Effector memory CD8-positive, alpha-beta T cell (primary cell): ENCODE measurements around the gene ST6GAL1.
"Not testable (repeated sequence)": the region's sequence is repeated elsewhere in the genome, so short reads cannot be mapped to it uniquely, and the experiment has no call there.

Source experiments
- ATAC-seq: fragments of 150-1000 bp; cut with Tn5 transposase; replicated peaks from 2 replicates; pipeline ENCODE4 v1.10.0; 2021; ENCODE audit warnings: mild to moderate bottlenecking, moderate library complexity
- DNase-seq, 3 experiments: peaks; one replicate each; pipeline ENCODE4 v3.0.0; 2021
- H3K27ac Mint-ChIP-seq, 2 donors: one replicate each; pipeline ENCODE4 v1.8.0; 2022; ENCODE audit warnings: mild to moderate bottlenecking in 2 of 2, mixed read lengths in 2 of 2, moderate library complexity in 2 of 2
- H3K27me3 Mint-ChIP-seq, 2 donors: one replicate each; pipeline ENCODE4 v1.8.0; 2022; ENCODE audit warnings: mixed read lengths in 2 of 2
- H3K36me3 Mint-ChIP-seq: one replicate; pipeline ENCODE4 v1.8.0; 2022; ENCODE audit warnings: mild to moderate bottlenecking, moderate library complexity, mixed read lengths; ENCODE audit not compliant: insufficient read depth
- H3K4me1 Mint-ChIP-seq, 2 donors: one replicate each; pipeline ENCODE4 v1.8.0; 2022; ENCODE audit warnings: low read depth in 2 of 2, mixed read lengths in 2 of 2
- H3K4me3 Mint-ChIP-seq, 2 donors: one replicate each; pipeline ENCODE4 v1.8.0; 2022; ENCODE audit warnings: mild to moderate bottlenecking in 2 of 2, mixed read lengths in 2 of 2, moderate library complexity in 2 of 2
- H3K9me3 Mint-ChIP-seq, 2 donors: one replicate each; pipeline ENCODE4 v1.8.0; 2022; ENCODE audit warnings: mixed read lengths in 2 of 2

ST6GAL1 gene

DNA sequence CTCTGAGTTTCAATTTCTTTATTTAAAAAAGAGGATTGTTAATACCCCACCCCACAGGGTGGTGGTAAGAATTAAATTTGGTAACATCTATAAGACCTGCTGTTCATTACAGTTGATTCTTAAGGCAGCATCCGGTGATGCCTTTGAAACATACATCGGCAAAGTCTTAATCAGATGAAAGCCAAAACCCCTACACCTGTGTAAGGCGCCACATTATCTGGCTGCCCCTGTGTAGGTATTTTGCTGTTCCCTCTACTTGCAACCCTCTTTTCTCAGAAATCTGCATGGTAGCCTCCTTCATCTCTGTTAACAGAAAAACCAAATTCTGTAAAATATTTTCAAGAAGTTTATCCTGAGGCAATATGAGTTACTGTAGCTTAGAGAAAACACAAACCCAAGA, 90.0 kb downstream of the ST6GAL1 start:
- peaks cover 13% of the 10 kb centered on the region for H3K36me3 Mint-ChIP-seq
- H3K27me3 Mint-ChIP-seq: no peaks in the 10 kb centered on the region
- H3K27ac Mint-ChIP-seq: peak overlapping the region in 1 of 2 donors; percentile 87
- ATAC-seq (no peak), DNase-seq (no peak)
- peaks cover 47 to 69% of the 10 kb centered on the region in 2 donors for H3K4me1 Mint-ChIP-seq
- no peak overlapping the region for H3K4me3 Mint-ChIP-seq
- H3K9me3 Mint-ChIP-seq: no peaks in the 10 kb centered on the region

DNA sequence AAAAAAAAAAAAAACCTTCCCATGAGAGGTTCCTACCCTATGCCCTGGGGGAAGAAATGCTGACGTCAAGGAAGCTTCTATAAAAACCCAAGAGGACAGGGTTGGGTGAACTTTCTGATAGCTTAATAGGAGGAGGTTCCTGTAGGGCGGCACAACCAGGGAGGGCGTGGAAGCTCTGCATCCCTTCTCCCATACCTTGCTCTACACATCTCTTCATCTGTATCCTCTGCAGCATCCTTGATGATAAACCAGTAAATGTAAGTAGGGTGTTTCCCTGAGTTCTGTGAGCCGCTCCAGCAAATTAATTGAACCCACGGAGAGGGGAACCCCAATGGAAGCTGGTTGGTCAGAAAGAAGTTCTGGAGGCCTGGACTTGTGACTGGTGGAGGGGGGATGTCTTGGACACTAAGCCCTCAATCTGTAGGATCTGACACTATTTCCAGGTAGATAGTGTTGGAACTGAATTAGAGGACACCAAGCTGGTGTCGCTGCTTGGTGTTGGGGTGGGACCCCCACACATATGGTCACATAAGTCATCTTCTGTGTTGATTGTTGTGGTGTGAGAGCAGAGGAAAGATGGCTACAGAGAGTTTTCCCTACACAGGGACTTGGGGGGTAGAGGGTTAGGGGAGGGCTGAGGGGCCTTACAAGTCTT, 91.5 kb downstream of the ST6GAL1 start:
- no peaks in the 10 kb centered on the region for H3K27me3 Mint-ChIP-seq
- DNase-seq: no peak
- peaks cover 41 to 56% of the 10 kb centered on the region in 2 donors for H3K4me1 Mint-ChIP-seq
- peaks cover 8% of the 10 kb centered on the region for H3K36me3 Mint-ChIP-seq
- no peaks in the 10 kb centered on the region for H3K9me3 Mint-ChIP-seq
- peak overlapping the region; percentile 77 to 82 for H3K27ac Mint-ChIP-seq
- no peak overlapping the region for H3K4me3 Mint-ChIP-seq
- ATAC-seq: no peak

DNA sequence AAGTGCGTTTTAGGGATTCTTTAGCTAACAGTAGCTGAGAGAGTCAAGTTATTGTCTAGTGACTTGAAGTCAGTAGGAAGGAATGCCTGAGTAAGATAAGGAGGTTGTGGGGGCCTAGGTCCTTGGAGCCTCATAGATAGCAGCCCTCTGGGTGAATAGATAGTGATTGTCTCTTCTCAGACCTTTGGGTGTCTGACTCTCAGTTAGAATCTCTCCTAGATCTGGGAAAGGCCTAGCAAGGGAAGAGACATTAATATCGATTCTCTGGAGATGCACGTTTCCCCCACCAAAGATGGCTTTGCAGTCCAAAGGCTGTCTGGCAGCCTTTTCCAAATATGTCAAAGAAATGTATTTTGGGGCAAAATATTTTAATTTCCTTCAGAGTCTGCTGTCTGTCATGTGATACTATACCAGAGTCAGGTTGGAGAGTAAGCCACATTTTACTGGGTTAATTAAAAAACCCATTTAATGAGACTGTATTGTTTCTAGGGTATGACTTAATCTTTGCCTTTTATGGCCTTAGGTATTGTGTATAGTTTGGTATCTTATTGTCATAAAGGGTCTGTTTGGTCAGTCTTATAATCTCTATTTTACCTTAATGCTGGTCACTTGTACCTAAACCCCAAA, 92.2 kb downstream of the ST6GAL1 start:
- Mint-ChIP-seq H3K27ac (peak overlapping the region; percentile 79 to 82), H3K27me3 (no peaks in the 10 kb centered on the region), H3K36me3 (peaks cover 11% of the 10 kb centered on the region), H3K4me3 (no peak overlapping the region), H3K4me1 (peaks cover 46 to 61% of the 10 kb centered on the region in 2 donors), H3K9me3 (no peaks in the 10 kb centered on the region)
- DNase-seq (no peak), ATAC-seq (no peak)

DNA sequence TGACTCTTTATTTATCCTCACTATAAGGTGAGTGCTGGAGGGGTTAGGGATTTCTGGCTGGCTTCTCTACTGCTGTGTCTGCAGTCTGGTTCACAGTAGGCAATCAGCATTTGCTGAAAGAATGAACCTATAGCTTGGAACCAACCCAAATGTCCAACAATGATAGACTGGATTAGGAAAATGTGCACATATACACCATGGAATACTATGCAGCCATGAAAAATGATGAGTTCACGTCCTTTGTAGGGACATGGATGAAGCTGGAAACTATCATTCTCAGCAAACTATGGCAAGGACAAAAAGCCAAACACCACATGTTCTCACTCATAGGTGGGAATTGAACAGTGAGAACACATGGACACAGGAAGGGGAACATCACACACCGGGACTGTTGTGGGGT, 93.0 kb downstream of the ST6GAL1 start:
- Mint-ChIP-seq H3K27ac (peak overlapping the region in 1 of 2 donors; percentile 79), H3K4me1 (peaks cover 47 to 65% of the 10 kb centered on the region in 2 donors), H3K36me3 (peaks cover 13% of the 10 kb centered on the region)
- H3K27me3 Mint-ChIP-seq, H3K4me3 Mint-ChIP-seq, ATAC-seq, DNase-seq, H3K9me3 Mint-ChIP-seq: not testable (repeated sequence)

DNA sequence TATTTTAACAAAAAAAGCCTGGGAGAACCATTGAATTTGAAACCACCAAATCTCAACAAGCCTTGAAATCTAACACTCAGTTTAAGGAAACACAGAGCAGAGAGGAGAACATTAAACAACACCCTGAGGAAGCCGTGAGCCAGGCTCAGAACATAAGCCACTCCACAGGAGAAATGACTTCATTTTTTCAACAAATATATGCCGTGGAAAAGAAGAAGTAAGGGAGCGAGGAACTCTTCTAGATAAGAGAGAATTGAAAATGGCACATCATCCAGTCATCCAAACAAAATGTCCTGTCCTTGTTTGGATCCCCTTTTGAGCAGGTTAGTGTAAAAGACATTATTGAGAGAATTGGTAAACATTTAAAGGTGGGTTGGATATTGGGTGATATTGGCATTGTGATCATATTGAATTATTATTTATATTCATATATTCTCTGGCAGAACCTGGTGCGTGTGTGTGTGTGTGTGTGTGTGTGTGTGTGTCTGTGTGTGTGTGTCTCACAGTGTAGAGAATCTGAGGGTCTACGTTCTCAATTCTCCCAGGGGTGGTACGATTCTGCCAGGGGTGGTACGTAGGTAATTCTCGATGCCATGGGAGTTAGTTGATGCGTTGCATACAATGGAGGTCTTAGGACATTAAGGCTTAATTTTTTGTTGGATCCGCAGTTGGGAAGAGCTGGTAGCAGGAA, 94.4 kb downstream of the ST6GAL1 start:
- peaks cover 48 to 63% of the 10 kb centered on the region in 2 donors for H3K4me1 Mint-ChIP-seq
- H3K27ac Mint-ChIP-seq: peak overlapping the region; percentile 89 to 94

DNA sequence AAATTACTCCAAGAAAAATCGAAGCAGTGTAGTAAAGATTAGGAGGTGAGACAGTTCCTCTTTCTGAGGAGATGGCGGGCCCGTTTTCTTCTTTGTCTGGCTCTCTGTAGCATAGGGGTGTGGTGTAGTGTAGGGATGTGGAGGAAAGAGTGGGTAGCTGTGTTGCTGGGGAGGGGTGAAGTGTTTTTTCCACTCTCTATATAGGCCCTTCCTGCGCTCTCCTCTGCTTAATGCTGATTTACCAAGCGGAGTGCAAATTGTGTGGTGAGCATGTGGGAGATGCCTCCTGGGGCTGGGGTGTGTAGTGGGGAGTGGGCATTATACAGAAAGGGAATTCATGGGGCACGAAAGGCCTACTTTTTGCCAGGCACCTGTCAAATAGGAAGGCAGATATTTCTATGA, 94.9 kb downstream of the ST6GAL1 start:
- Mint-ChIP-seq H3K36me3 (peaks cover 17% of the 10 kb centered on the region), H3K9me3 (no peaks in the 10 kb centered on the region), H3K4me1 (peaks cover 51 to 63% of the 10 kb centered on the region in 2 donors), H3K27ac (peak overlapping the region; percentile 89 to 94), H3K27me3 (no peaks in the 10 kb centered on the region), H3K4me3 (peak overlapping the region; percentile 60 to 71)
- ATAC-seq (peak; percentile 31), DNase-seq (no peak)

More for the DNA sequence above, 94.4 kb downstream of the ST6GAL1 start:
- H3K27me3 Mint-ChIP-seq: no peaks in the 10 kb centered on the region
- H3K9me3 Mint-ChIP-seq: no peaks in the 10 kb centered on the region
- no peak for DNase-seq
- no peak for ATAC-seq
- peak overlapping the region; percentile 60 to 71 for H3K4me3 Mint-ChIP-seq
- peaks cover 17% of the 10 kb centered on the region for H3K36me3 Mint-ChIP-seq

DNA sequence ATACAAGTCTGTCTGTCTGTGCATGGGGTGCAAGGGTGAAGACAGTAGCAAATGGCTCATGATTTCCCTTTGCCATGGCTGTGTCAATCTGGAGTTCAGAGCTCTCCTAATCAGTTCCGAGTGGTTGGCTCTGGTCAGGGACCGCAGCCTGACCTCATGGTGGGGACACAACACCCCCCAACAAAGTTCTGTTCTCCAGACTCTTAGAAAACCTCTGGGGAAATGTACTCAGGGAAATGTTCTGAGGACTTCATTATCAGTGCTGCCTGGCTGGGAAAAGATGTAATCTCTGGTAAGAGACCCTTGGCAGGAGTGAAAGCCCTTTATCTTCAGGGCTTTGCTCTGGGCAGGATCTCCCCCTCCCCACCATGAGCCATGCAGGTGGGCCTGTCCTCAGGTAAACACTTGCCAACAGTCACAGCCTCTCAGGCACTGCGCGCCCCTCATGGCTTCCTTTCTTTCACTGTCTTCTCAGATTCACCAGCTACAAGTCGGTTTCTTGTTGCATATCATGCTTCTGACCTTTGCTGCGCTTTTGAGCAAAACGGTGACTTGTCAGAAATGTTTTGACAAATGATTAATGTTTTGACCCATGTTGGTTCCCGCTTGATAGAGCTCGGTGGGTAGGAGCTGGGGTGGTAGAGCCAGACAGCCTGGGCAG, 95.5 kb downstream of the ST6GAL1 start:
- peaks cover 50 to 61% of the 10 kb centered on the region in 2 donors for H3K4me1 Mint-ChIP-seq
- no peaks in the 10 kb centered on the region for H3K9me3 Mint-ChIP-seq
- peaks cover 17% of the 10 kb centered on the region for H3K36me3 Mint-ChIP-seq

DNA sequence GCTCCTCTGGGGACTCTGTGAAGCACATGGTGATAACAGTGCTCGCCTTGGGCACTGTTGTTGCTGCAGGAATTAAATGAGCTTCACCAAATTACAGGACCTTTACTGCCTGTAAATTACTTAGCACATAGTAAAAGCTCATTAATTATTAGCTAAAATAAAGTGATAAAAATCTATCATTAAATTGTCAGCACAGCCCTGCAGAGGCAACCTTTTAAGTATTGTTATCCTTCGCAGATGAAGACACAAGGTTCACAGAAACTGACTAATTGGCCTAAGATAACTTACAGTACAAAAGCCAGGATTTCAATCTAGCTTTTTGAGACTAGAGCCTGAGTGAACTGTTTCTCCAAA, 96.0 kb downstream of the ST6GAL1 start:
- Mint-ChIP-seq H3K36me3 (peaks cover 18% of the 10 kb centered on the region), H3K4me3 (peak overlapping the region; percentile 60 to 71)

More for the DNA sequence above, 95.5 kb downstream of the ST6GAL1 start:
- H3K4me3 Mint-ChIP-seq: peak overlapping the region; percentile 60 to 71
- no peaks in the 10 kb centered on the region for H3K27me3 Mint-ChIP-seq
- ATAC-seq (no peak), DNase-seq (no peak)
- peak overlapping the region; percentile 89 to 94 for H3K27ac Mint-ChIP-seq

DNA sequence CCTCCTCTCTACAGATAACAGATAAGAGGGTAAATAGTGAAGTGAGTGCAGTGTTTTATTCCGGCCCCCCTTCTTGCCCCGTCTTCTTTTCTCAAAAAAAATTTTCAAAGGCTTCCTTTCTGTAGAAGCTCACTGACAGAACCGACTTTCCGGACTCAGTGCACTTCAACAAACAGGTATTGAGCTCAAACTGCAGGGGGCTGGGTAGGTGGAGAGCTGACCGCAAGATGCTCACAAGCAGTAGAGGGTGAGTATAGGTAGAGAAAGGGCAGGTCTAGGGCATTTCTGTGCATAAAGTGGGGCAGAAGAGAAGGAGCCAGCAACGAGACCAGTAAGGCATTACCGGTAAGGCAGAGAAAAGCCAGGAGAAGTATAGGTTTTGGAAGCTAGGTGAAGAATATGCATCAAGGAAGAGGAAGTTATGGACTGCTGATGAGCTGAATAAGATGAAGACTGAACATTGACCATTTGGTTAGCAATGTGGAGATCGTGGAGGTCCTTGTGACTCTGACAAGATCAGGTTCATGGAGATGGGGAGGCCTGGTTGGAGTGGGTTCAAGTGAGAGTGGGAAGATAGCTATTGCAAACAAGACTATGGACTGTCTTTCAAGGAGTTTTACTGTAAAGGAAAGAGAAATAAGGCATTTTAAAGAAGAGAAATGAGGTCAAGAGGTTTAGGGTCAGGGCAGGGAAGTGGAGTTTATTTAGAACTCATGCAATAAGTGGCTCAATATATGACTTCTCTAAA, 97.4 kb downstream of the ST6GAL1 start:
- H3K9me3 Mint-ChIP-seq: no peaks in the 10 kb centered on the region
- ATAC-seq (peak; percentile 88), DNase-seq (peak; percentile 47 to 59 (median 56))
- peaks cover 20% of the 10 kb centered on the region for H3K36me3 Mint-ChIP-seq
- H3K27ac Mint-ChIP-seq: peak overlapping the region; percentile 89 to 94
- peaks cover 58 to 67% of the 10 kb centered on the region in 2 donors for H3K4me1 Mint-ChIP-seq
- H3K27me3 Mint-ChIP-seq: no peaks in the 10 kb centered on the region
- peak overlapping the region; percentile 60 to 71 for H3K4me3 Mint-ChIP-seq

More for the DNA sequence above, 96.0 kb downstream of the ST6GAL1 start:
- Mint-ChIP-seq H3K9me3 (no peaks in the 10 kb centered on the region), H3K27me3 (no peaks in the 10 kb centered on the region), H3K4me1 (peaks cover 55 to 66% of the 10 kb centered on the region in 2 donors), H3K27ac (peak overlapping the region; percentile 89 to 94)
- ATAC-seq: no peak
- DNase-seq: no peak

DNA sequence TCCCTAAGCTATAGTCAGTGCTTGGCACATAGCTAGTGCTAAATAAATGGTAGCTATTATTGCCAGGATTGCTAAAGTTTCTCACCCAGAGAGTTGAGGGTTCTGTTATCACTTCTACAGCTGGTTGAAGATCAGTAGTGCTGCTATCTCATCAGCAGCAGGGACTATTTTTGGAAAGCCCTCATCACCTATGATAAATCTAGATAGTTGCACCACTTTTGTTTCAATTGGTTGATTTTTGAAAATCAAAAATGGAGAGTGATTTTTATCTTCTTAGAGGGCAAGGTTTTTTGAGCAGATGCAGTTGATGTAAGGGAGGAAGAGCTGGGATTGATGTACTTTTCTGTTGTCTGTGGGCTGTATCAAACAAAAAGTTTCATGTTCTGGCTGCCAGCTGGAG, 101.6 kb downstream of the ST6GAL1 start:
- DNase-seq (no peak), ATAC-seq (no peak)
- peaks cover 47 to 61% of the 10 kb centered on the region in 2 donors for H3K4me1 Mint-ChIP-seq
- peak overlapping the region; percentile 58 to 91 for H3K27ac Mint-ChIP-seq
- H3K27me3 Mint-ChIP-seq: no peaks in the 10 kb centered on the region
- H3K9me3 Mint-ChIP-seq: no peaks in the 10 kb centered on the region
- peak overlapping the region; percentile 46 to 57 for H3K4me3 Mint-ChIP-seq
- H3K36me3 Mint-ChIP-seq: peaks cover 28% of the 10 kb centered on the region

DNA sequence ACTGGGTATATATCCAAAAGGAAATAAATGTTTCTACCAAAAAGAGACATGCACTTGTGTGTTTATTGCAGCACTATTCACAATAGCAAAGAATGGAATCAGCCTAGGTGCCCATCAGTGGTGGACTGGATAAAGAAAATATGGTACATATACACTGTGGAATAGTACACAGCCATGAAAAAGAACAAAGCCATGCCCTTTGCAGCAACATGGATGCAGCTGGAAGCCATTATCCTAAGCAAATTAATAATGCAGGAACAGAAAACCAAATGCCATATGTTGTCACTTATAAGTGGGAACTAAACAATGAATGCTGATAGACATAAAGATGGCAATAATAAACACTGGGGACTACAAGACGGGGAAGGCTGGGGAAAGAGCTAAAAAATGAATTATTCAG, 106.1 kb downstream of the ST6GAL1 start:
- H3K27me3 Mint-ChIP-seq: no peaks in the 10 kb centered on the region
- DNase-seq: no peak
- no peak for ATAC-seq
- H3K27ac Mint-ChIP-seq: peak overlapping the region in 1 of 2 donors; percentile 77
- H3K36me3 Mint-ChIP-seq: peaks cover 37% of the 10 kb centered on the region
- no peaks in the 10 kb centered on the region for H3K9me3 Mint-ChIP-seq
- no peak overlapping the region for H3K4me3 Mint-ChIP-seq
- H3K4me1 Mint-ChIP-seq: peaks cover 30 to 37% of the 10 kb centered on the region in 2 donors

DNA sequence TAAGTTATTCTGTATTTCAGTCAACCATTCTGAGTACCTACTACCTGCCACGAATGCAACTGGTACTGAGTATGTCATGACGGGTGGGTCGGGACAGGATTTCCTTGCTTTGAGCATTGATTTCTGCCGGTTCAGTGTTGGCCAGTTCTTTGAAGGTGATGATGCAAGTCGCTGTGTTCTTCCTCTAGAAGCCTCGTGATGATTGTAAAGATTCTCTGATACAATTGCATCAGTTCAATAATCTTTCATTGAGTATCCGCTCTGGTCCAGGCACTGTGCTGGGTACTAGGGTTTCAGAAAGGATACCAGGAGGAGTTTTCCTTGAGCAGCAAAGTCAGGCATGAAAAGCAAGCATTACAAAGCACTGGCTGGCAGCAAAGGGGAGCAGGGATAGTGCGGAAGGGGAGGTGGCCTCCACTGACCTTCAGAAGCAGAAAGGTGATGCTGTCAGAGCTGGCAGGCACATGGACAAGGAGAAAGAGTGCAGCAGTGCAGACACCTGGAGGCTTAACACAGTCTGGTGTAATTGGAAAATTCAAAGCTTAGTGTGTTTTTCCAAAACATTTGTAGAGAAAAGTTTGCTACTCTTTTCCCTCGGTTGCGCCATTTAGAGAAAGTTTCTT, 108.9 kb downstream of the ST6GAL1 start:
- Mint-ChIP-seq H3K4me3 (no peak overlapping the region), H3K36me3 (peaks cover 47% of the 10 kb centered on the region), H3K27me3 (no peaks in the 10 kb centered on the region), H3K27ac (peak overlapping the region; percentile 69 to 76), H3K4me1 (peaks cover 35 to 41% of the 10 kb centered on the region in 2 donors), H3K9me3 (no peaks in the 10 kb centered on the region)
- no peak for ATAC-seq
- DNase-seq: no peak
